Neural cell (in vitro differentiated cells): Measurements from ENCODE around the gene PCDH15. TPM values are rescaled to one million over a fixed set of nuclear protein-coding genes. Genes with fewer than 3 reads are reported as not detected.

Experiments used
- H2AFZ ChIP-seq: fragments of 200-600, 300-800 bp; sonication (generic), shearing (Covaris generic); 2 replicates; pipeline ENCODE4 v1.6.0; 2014; ENCODE audit warnings: low read depth, mild to moderate bottlenecking, antibody characterized with exemption, low read length, moderate library complexity
- H3F3A ChIP-seq: fragments of 200-600 bp; shearing (Covaris generic); 2 replicates; pipeline ENCODE4 v1.6.1; 2016; ENCODE audit warnings: mild to moderate bottlenecking, moderate library complexity, mixed read lengths, antibody characterized with exemption, low read length; ENCODE audit not compliant: insufficient read depth, poor library complexity, severe bottlenecking
- H3K27ac ChIP-seq: fragments of 200-600, 300-800 bp; sonication (generic), shearing (Covaris generic); 2 replicates; pipeline ENCODE4 v1.5.1; 2014; ENCODE audit warnings: mild to moderate bottlenecking, low read length, moderate library complexity
- H3K27me3 ChIP-seq: fragments of 300-800, 200-600 bp; sonication (generic), shearing (Covaris generic); 2 replicates; pipeline ENCODE4 v1.6.0; 2014; ENCODE audit warnings: mild to moderate bottlenecking, low read depth, low read length, moderate library complexity; ENCODE audit not compliant: insufficient read depth
- H3K36me3 ChIP-seq: fragments of 300-800, 200-600 bp; sonication (generic), shearing (Covaris generic); 2 replicates; pipeline ENCODE4 v1.5.1; 2014; ENCODE audit warnings: mild to moderate bottlenecking, antibody characterized with exemption, low read length, moderate library complexity; ENCODE audit not compliant: insufficient read depth
- H3K4me2 ChIP-seq: fragments of 300-800, 200-600 bp; sonication (generic), shearing (Covaris generic); 2 replicates; pipeline ENCODE4 v1.6.0; 2014; ENCODE audit warnings: mild to moderate bottlenecking, low read length
- H3K4me3 ChIP-seq: fragments of 300-800, 200-600 bp; sonication (generic), shearing (Covaris generic); 2 replicates; pipeline ENCODE4 v1.5.1; 2014; ENCODE audit warnings: mild to moderate bottlenecking, low read length, moderate library complexity
- H3K79me2 ChIP-seq: fragments of 200-600 bp; shearing (Covaris generic); replicated peaks from 2 replicates; pipeline ENCODE4 v1.6.0; 2014; ENCODE audit warnings: mild to moderate bottlenecking, low read length, moderate library complexity; ENCODE audit not compliant: insufficient read depth
- H3K9ac ChIP-seq: fragments of 300-800, 200-600 bp; sonication (generic), shearing (Covaris generic); 2 replicates; pipeline ENCODE4 v1.6.1; 2016; ENCODE audit warnings: mild to moderate bottlenecking, low read length, mixed read lengths
- H3K9me2 ChIP-seq: fragments of 200-600 bp; shearing (Covaris generic); 2 replicates; pipeline ENCODE4 v1.6.1; 2016; ENCODE audit warnings: mild to moderate bottlenecking, low read length, mixed read lengths; ENCODE audit not compliant: insufficient read depth
- H3K9me3 ChIP-seq: fragments of 200-600, 300-800 bp; sonication (generic), shearing (Covaris generic); 2 replicates; pipeline ENCODE4 v1.6.1; 2016; ENCODE audit warnings: mild to moderate bottlenecking, mixed run types, low read length, moderate library complexity, mixed read lengths
- H4K20me1 ChIP-seq: fragments of 200-600 bp; shearing (Covaris generic); 2 replicates; pipeline ENCODE4 v1.6.1; 2016; ENCODE audit warnings: mild to moderate bottlenecking, mixed run types; ENCODE audit not compliant: insufficient read depth
- EP300 ChIP-seq: fragments of 450-650 bp; conservative IDR thresholded peaks from 2 replicates; pipeline ENCODE4 v1.6.1; 2014; ENCODE audit warnings: antibody characterized with exemption, mild to moderate bottlenecking, moderate library complexity; ENCODE audit not compliant: poor library complexity, severe bottlenecking
- EZH2 ChIP-seq: fragments of 200-600, 300-800 bp; shearing (Covaris generic), sonication (generic); IDR thresholded peaks from 2 replicates; pipeline ENCODE4 v1.6.1; 2014; ENCODE audit warnings: antibody characterized with exemption, low read length, borderline replicate concordance, mild to moderate bottlenecking; ENCODE audit not compliant: insufficient read depth, poor library complexity, severe bottlenecking
- MXI1 ChIP-seq: fragments of 450-650 bp; conservative IDR thresholded peaks from 2 replicates; pipeline ENCODE4 v1.6.1; 2014; ENCODE audit warnings: antibody characterized with exemption, mild to moderate bottlenecking; ENCODE audit not compliant: poor library complexity, severe bottlenecking
- POLR2AphosphoS5 ChIP-seq: IDR thresholded peaks from 2 replicates; pipeline ENCODE4 v1.6.1; 2012
- RAD21 ChIP-seq: fragments of 450-650 bp; conservative IDR thresholded peaks from 2 replicates; pipeline ENCODE4 v1.6.1; 2014; ENCODE audit warnings: antibody characterized with exemption, mild to moderate bottlenecking, moderate library complexity
- SMC3 ChIP-seq: fragments of 450-650 bp; conservative IDR thresholded peaks from 2 replicates; pipeline ENCODE4 v1.6.1; 2014; ENCODE audit warnings: antibody characterized with exemption, mild to moderate bottlenecking, moderate library complexity; ENCODE audit not compliant: poor library complexity
- TAF1 ChIP-seq: IDR thresholded peaks from 2 replicates; pipeline ENCODE4 v1.6.1; 2012; ENCODE audit warnings: low read depth
- polyA plus RNA-seq: library from polyadenylated mRNA; depleted of rRNA; stranded (reverse); fragments of >200 nt; gene quantifications from 2 replicates; pipeline ENCODE4 v1.2.3, GENCODE V29; 2014
- TF ChIP-seq, protein P1 (sequence below): fragments of 450-650 bp; IDR thresholded peaks from 2 replicates; pipeline ENCODE4 v1.5.1; 2014; ENCODE audit warnings: antibody characterized with exemption, mild to moderate bottlenecking, moderate library complexity; ENCODE audit not compliant: poor library complexity, severe bottlenecking
- TF ChIP-seq, protein P2 (sequence below): IDR thresholded peaks from 2 replicates; pipeline ENCODE4 v1.6.1; 2012; ENCODE audit warnings: borderline replicate concordance

PCDH15 gene
- polyA plus RNA-seq, 1 donor from 2014 or later, result 1.2 TPM

DNA sequence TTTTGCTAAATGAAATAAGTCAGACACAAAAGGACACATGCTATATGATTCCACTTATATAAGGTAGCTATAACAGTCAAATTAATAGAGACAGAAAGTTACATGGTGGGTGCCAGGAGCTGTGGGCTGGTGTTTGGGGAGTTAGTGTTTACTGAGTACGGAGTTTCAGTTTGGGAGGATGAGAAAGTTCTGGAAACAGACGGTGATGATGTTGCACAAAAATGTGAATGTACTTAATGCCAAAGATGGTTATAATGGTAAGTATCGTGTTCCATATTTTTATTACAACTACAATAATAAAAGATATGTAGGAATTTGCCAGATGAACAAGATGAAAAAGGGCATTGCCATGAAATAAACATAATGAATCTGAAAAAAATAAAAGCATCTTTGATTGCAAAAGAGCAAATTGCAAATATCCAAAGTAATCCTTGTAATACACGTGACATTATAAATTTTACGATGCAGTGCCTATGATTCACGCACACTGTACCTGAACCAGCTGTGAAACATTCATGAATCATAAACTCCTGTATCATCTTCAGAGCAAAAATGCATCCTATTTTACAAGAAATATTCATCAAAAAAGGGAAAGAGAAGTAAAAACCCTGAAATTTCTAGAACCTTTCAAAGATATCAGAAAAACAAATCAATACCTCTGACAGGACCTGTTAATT, 676.7 kb downstream of the PCDH15 start:
- Histone ChIP-seq H3K36me3 (no peaks in the 10 kb centered on the region), H3K27ac (no peak overlapping the region), H3K4me3 (no peak overlapping the region), H2AFZ (no peak overlapping the region), H3K9ac (no peak overlapping the region), H3K4me2 (no peak overlapping the region), H3K79me2 (no peaks in the 10 kb centered on the region), H3K27me3 (no peaks in the 10 kb centered on the region), H4K20me1 (no peaks in the 10 kb centered on the region), H3K9me2 (no peaks in the 10 kb centered on the region), H3K9me3 (no peaks in the 10 kb centered on the region), H3F3A (no peaks in the 10 kb centered on the region)
- TF ChIP-seq EZH2 (no peak), MXI1 (no peak), SMC3 (no peak), TAF1 (no peak), POLR2AphosphoS5 (no peak), RAD21 (no peak), EP300 (no peak)
- TF ChIP-seq, protein P1, sequence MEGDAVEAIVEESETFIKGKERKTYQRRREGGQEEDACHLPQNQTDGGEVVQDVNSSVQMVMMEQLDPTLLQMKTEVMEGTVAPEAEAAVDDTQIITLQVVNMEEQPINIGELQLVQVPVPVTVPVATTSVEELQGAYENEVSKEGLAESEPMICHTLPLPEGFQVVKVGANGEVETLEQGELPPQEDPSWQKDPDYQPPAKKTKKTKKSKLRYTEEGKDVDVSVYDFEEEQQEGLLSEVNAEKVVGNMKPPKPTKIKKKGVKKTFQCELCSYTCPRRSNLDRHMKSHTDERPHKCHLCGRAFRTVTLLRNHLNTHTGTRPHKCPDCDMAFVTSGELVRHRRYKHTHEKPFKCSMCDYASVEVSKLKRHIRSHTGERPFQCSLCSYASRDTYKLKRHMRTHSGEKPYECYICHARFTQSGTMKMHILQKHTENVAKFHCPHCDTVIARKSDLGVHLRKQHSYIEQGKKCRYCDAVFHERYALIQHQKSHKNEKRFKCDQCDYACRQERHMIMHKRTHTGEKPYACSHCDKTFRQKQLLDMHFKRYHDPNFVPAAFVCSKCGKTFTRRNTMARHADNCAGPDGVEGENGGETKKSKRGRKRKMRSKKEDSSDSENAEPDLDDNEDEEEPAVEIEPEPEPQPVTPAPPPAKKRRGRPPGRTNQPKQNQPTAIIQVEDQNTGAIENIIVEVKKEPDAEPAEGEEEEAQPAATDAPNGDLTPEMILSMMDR, result no peak
- TF ChIP-seq, protein P2, sequence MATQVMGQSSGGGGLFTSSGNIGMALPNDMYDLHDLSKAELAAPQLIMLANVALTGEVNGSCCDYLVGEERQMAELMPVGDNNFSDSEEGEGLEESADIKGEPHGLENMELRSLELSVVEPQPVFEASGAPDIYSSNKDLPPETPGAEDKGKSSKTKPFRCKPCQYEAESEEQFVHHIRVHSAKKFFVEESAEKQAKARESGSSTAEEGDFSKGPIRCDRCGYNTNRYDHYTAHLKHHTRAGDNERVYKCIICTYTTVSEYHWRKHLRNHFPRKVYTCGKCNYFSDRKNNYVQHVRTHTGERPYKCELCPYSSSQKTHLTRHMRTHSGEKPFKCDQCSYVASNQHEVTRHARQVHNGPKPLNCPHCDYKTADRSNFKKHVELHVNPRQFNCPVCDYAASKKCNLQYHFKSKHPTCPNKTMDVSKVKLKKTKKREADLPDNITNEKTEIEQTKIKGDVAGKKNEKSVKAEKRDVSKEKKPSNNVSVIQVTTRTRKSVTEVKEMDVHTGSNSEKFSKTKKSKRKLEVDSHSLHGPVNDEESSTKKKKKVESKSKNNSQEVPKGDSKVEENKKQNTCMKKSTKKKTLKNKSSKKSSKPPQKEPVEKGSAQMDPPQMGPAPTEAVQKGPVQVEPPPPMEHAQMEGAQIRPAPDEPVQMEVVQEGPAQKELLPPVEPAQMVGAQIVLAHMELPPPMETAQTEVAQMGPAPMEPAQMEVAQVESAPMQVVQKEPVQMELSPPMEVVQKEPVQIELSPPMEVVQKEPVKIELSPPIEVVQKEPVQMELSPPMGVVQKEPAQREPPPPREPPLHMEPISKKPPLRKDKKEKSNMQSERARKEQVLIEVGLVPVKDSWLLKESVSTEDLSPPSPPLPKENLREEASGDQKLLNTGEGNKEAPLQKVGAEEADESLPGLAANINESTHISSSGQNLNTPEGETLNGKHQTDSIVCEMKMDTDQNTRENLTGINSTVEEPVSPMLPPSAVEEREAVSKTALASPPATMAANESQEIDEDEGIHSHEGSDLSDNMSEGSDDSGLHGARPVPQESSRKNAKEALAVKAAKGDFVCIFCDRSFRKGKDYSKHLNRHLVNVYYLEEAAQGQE, result no peak

DNA sequence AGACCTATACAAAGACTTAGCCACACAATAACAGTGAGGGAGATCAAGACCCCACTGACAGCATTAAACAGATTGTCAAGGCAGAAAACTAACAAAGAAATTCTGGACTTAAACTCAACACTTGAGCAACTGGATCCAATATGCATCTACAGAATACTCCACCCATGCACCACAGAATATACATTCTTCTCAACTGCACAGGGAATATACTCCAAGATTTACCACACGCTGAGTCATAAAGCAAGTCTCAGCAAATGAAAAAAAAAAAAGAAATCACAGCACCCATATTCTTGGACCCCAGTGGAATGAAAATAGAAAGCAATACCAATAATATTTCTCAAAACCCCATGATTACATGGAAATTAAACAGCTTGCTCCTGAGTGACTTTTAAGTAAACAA, 680.2 kb downstream of the PCDH15 start:
- no peaks in the 10 kb centered on the region for H3K27me3 ChIP-seq
- H3K36me3 ChIP-seq, result no peaks in the 10 kb centered on the region
- TF ChIP-seq, protein P2, result no peak
- TF ChIP-seq TAF1 (no peak), SMC3 (no peak), EP300 (no peak), EZH2 (no peak), POLR2AphosphoS5 (no peak), MXI1 (no peak), RAD21 (no peak)
- TF ChIP-seq, protein P1, result no peak
- H3K9me2 ChIP-seq, result no peaks in the 10 kb centered on the region
- no peak overlapping the region for H3K9ac ChIP-seq
- H2AFZ ChIP-seq, result no peak overlapping the region
- no peak overlapping the region for H3K4me3 ChIP-seq
- no peaks in the 10 kb centered on the region for H3K9me3 ChIP-seq
- no peaks in the 10 kb centered on the region for H3K79me2 ChIP-seq
- no peak overlapping the region for H3K27ac ChIP-seq
- no peaks in the 10 kb centered on the region for H3F3A ChIP-seq
- no peaks in the 10 kb centered on the region for H4K20me1 ChIP-seq
- H3K4me2 ChIP-seq, result no peak overlapping the region
